Neuronal stem cell (in vitro differentiated cells): ENCODE results near the gene DEAF1.

Source experiments
- DNase-seq: peaks from one replicate; pipeline ENCODE4 v3.0.0-alpha.2; 2013; ENCODE audit warnings: low spot score
- H2AFZ ChIP-seq: one replicate; pipeline ENCODE4 v1.6.1; 2013; ENCODE audit warnings: mild to moderate bottlenecking, low read length, inconsistent platforms
- H2AK5ac ChIP-seq: 2 replicates; pipeline ENCODE4 v1.6.1; 2013; ENCODE audit warnings: low read depth, mild to moderate bottlenecking, inconsistent platforms, low read length, moderate library complexity, mixed read lengths
- H2BK120ac ChIP-seq: 2 replicates; pipeline ENCODE4 v1.6.1; 2013; ENCODE audit warnings: low read depth, mild to moderate bottlenecking, inconsistent platforms, low read length, moderate library complexity, mixed read lengths
- H2BK12ac ChIP-seq: one replicate; pipeline ENCODE4 v1.6.1; 2013; ENCODE audit warnings: low read length, inconsistent platforms
- H2BK15ac ChIP-seq: 2 replicates; pipeline ENCODE4 v1.6.1; 2013; ENCODE audit warnings: mild to moderate bottlenecking, low read length, inconsistent platforms, mixed read lengths
- H2BK5ac ChIP-seq: one replicate; pipeline ENCODE4 v1.6.1; 2013; ENCODE audit warnings: inconsistent platforms, mild to moderate bottlenecking, low read length, moderate library complexity
- H3K14ac ChIP-seq: one replicate; pipeline ENCODE4 v1.6.1; 2013; ENCODE audit warnings: low read length, inconsistent platforms
- H3K18ac ChIP-seq: 2 replicates; pipeline ENCODE4 v1.6.1; 2013; ENCODE audit warnings: low read length, inconsistent platforms
- H3K23ac ChIP-seq: 2 replicates; pipeline ENCODE4 v1.6.1; 2013; ENCODE audit warnings: low read depth, mild to moderate bottlenecking, mixed read lengths, low read length, inconsistent platforms; ENCODE audit not compliant: poor library complexity
- H3K27ac ChIP-seq: replicated peaks from 3 replicates; pipeline ENCODE4 v1.5.1; 2013; ENCODE audit warnings: low read length, inconsistent platforms
- H3K27me3 ChIP-seq, 3 experiments: 2 replicates each; pipeline ENCODE4 v1.6.1; 2013; ENCODE audit warnings: low read length in 3 of 3, mild to moderate bottlenecking in 2 of 3, inconsistent platforms in 1 of 3, low read depth in 1 of 3, mixed read lengths in 1 of 3, moderate library complexity in 1 of 3; ENCODE audit not compliant: control insufficient read depth in 3 of 3, insufficient read depth in 3 of 3
- H3K36me3 ChIP-seq, 2 donors: replicated peaks in 1 of 2; 2 replicates each; pipeline ENCODE4 v1.6.1; 2013; ENCODE audit warnings: low read length in 2 of 2; ENCODE audit not compliant: control insufficient read depth in 2 of 2, insufficient read depth in 2 of 2
- H3K4ac ChIP-seq: 2 replicates; pipeline ENCODE4 v1.6.1; 2013; ENCODE audit warnings: inconsistent platforms, mild to moderate bottlenecking, low read length, moderate library complexity
- H3K4me1 ChIP-seq, 2 donors: 1 replicate in 1 of 2; 2 replicates in 1 of 2; pipeline ENCODE4 v1.6.1; 2013; ENCODE audit warnings: low read length in 2 of 2, low read depth in 1 of 2; ENCODE audit not compliant: control insufficient read depth in 2 of 2, insufficient read depth in 1 of 2
- H3K4me2 ChIP-seq: one replicate; pipeline ENCODE4 v1.6.1; 2013; ENCODE audit warnings: mild to moderate bottlenecking, low read length, inconsistent platforms; ENCODE audit not compliant: insufficient read depth, poor library complexity, severe bottlenecking
- H3K4me3 ChIP-seq, 2 donors: 2 replicates each; pipeline ENCODE4 v1.5.1; 2013; ENCODE audit warnings: low read length in 2 of 2, mild to moderate bottlenecking in 2 of 2, inconsistent platforms in 1 of 2, moderate library complexity in 1 of 2
- H3K79me1 ChIP-seq: one replicate; pipeline ENCODE4 v1.6.1; 2013; ENCODE audit warnings: low read depth, mild to moderate bottlenecking, inconsistent platforms, low read length, moderate library complexity
- H3K9ac ChIP-seq: one replicate; pipeline ENCODE4 v1.6.1; 2013; ENCODE audit warnings: mild to moderate bottlenecking, low read depth, low read length, inconsistent platforms; ENCODE audit not compliant: poor library complexity
- H3K9me3 ChIP-seq, 2 donors: replicated peaks in 1 of 2; 2 replicates each; pipeline versions ENCODE3 to v1.6.1; 2013; ENCODE audit warnings: low read length in 2 of 2, mild to moderate bottlenecking in 2 of 2, inconsistent platforms in 1 of 2, low read depth in 1 of 2, mixed read lengths in 1 of 2, moderate library complexity in 1 of 2; ENCODE audit not compliant: control insufficient read depth in 2 of 2, insufficient read depth in 1 of 2
- H4K8ac ChIP-seq: one replicate; pipeline ENCODE4 v1.6.1; 2013; ENCODE audit warnings: low read depth, mild to moderate bottlenecking, inconsistent platforms, low read length, moderate library complexity
- H4K91ac ChIP-seq: one replicate; pipeline ENCODE4 v1.6.1; 2013; ENCODE audit warnings: low read length, low read depth, mild to moderate bottlenecking, inconsistent platforms; ENCODE audit not compliant: poor library complexity
- WGBS, 2 donors: extraction: QIAGEN DNeasy Blood & Tissue Kit; methylation state at CpG; one replicate each; pipeline ENCODE4 v1.1.7; 2013; ENCODE audit warnings: missing lambda C conversion rate in 2 of 2, mixed read lengths in 1 of 2; ENCODE audit not compliant: insufficient read length in 2 of 2, insufficient replicate concordance in 1 of 2; ENCODE audit errors: extremely low coverage in 2 of 2; 5-methylcytosine and 5-hydroxymethylcytosine counted together

Gene DEAF1

GRCh38 chr11:621838-622237 lies 73.2 kb downstream of the DEAF1 start:
- Histone ChIP-seq H3K27ac (no peak overlapping the region), H4K8ac (no peak overlapping the region), H3K36me3 (peaks cover 3% of the 10 kb centered on the region in 2 donors), H2AK5ac (no peak overlapping the region), H2BK15ac (peak overlapping the region; percentile 49), H3K18ac (no peak overlapping the region), H2AFZ (no peak overlapping the region), H3K79me1 (peaks cover 6% of the 10 kb centered on the region), H3K4me2 (no peak overlapping the region), H4K91ac (no peak overlapping the region), H3K27me3 (peaks cover 0 to 9% (median 0%) of the 10 kb centered on the region in 3 experiments), H3K9ac (no peak overlapping the region), H3K4me1 (peaks cover 0 to 1% of the 10 kb centered on the region in 2 donors), H3K23ac (peak overlapping the region; percentile 55), H3K4ac (no peak overlapping the region), H3K9me3 (no peaks in the 10 kb centered on the region), H3K4me3 (no peak overlapping the region), H3K14ac (peak overlapping the region; percentile 8), H2BK5ac (no peak overlapping the region), H2BK12ac (peak overlapping the region; percentile 10), H2BK120ac (no peak overlapping the region)
- no CpG with 5 or more reads among the region's 27 CpGs for WGBS, 2 donors
- DNase-seq, result no peak

GRCh38 chr11:620935-621814 lies 73.8 kb downstream of the DEAF1 start:
- H4K91ac ChIP-seq, result no peak overlapping the region
- no CpG with 5 or more reads among the region's 45 CpGs for WGBS, 2 donors

DNA sequence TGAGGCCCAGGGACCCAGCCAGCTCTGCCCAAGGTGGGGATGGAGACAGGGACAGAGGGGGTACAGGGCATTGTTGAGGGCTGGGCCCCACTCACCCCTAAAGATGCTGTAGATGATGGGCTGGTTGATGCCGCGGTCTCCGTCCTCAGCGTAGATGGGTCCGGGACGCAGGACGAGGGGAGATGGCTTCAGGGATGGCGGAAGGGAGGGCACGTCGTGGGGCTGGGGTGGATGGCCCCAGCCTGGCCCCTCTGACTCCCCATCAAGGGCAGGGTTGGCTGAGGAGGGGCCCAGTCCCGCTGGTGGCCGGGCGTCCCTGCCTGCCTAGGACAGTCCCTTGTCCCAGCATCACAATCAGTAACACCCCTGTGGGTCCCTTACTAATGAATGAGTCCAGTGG lies 74.8 kb downstream of the DEAF1 start:
- Histone ChIP-seq H3K4ac (no peak overlapping the region), H3K14ac (no peak overlapping the region), H3K9ac (no peak overlapping the region), H4K91ac (no peak overlapping the region), H3K79me1 (peaks cover 7% of the 10 kb centered on the region), H3K27me3 (no peaks in the 10 kb centered on the region), H3K27ac (no peak overlapping the region), H3K4me1 (peaks cover 1 to 5% of the 10 kb centered on the region in 2 donors), H2BK5ac (no peak overlapping the region), H3K4me2 (no peak overlapping the region), H2BK15ac (no peak overlapping the region), H3K4me3 (no peak overlapping the region), H2AFZ (no peak overlapping the region), H2BK120ac (no peak overlapping the region), H3K36me3 (peaks cover 3% of the 10 kb centered on the region in 2 donors), H4K8ac (no peak overlapping the region), H3K18ac (no peak overlapping the region), H2BK12ac (no peak overlapping the region), H2AK5ac (no peak overlapping the region), H3K23ac (no peak overlapping the region), H3K9me3 (no peaks in the 10 kb centered on the region)
- no peak for DNase-seq
- WGBS, 2 donors, result no CpG with 5 or more reads among the region's 13 CpGs

More at GRCh38 chr11:620935-621814, 73.8 kb downstream of the DEAF1 start:
- Histone ChIP-seq H3K4me1 (peaks cover 0 to under 1% of the 10 kb centered on the region in 2 donors), H3K14ac (peak overlapping the region; percentile 56), H2AK5ac (no peak overlapping the region), H3K18ac (peak overlapping the region; percentile 38), H3K4ac (no peak overlapping the region), H3K23ac (peak overlapping the region; percentile 73), H3K27me3 (peaks cover 0 to 4% (median 0%) of the 10 kb centered on the region in 3 experiments), H3K27ac (no peak overlapping the region), H2BK5ac (no peak overlapping the region), H3K4me3 (no peak overlapping the region), H2BK15ac (no peak overlapping the region), H3K36me3 (peaks cover 3% of the 10 kb centered on the region in 2 donors), H3K79me1 (peaks cover 6% of the 10 kb centered on the region), H2BK12ac (peak overlapping the region; percentile 58), H4K8ac (no peak overlapping the region), H2AFZ (no peak overlapping the region), H3K4me2 (no peak overlapping the region), H3K9me3 (no peaks in the 10 kb centered on the region), H3K9ac (no peak overlapping the region), H2BK120ac (no peak overlapping the region)
- no peak for DNase-seq

DNA sequence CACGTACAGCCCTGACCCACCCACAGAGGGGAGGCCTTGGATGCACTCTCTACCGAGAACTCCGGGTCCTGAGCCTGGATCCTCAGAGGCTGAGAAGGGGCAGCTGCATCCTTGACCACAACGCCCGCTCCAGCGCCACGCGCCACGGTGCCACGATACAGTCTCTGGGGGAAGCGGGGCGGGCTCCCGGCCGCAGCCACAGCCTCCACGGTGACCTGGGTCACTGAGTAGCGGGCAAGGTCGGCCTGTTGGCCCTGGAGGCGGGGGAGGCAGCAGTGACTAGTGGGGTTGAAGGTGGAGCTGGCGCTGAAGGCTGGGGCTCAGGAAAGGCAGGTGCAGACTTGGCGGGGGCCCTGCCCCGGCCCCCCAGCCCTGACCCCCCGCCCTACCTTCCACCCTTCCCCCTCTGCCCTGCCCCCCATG lies 75.4 kb downstream of the DEAF1 start:
- H3K4me3 ChIP-seq, result no peak overlapping the region
- no peak overlapping the region for H2BK120ac ChIP-seq
- WGBS, 2 donors, result no CpG with 5 or more reads among the region's 22 CpGs
- no peak overlapping the region for H2AFZ ChIP-seq
- H3K4me1 ChIP-seq, result peaks cover 3 to 7% of the 10 kb centered on the region in 2 donors
- no peak overlapping the region for H4K91ac ChIP-seq
- no peak overlapping the region for H2BK15ac ChIP-seq
- no peak overlapping the region for H2AK5ac ChIP-seq
- no peak overlapping the region for H2BK12ac ChIP-seq
- no peak for DNase-seq
- peaks cover 9% of the 10 kb centered on the region for H3K79me1 ChIP-seq
- H2BK5ac ChIP-seq, result no peak overlapping the region
- H3K23ac ChIP-seq, result no peak overlapping the region
- H3K9ac ChIP-seq, result peak overlapping the region; percentile 38
- H3K4me2 ChIP-seq, result no peak overlapping the region
- H3K14ac ChIP-seq, result no peak overlapping the region
- no peak overlapping the region for H4K8ac ChIP-seq
- H3K4ac ChIP-seq, result no peak overlapping the region
- H3K36me3 ChIP-seq, result peaks cover 3% of the 10 kb centered on the region in 2 donors
- H3K27me3 ChIP-seq, result no peaks in the 10 kb centered on the region
- no peak overlapping the region for H3K27ac ChIP-seq
- H3K9me3 ChIP-seq, result no peaks in the 10 kb centered on the region
- H3K18ac ChIP-seq, result no peak overlapping the region
